Measurements from ENCODE around the gene TRPV5. TPM values are rescaled to one million over a fixed set of nuclear protein-coding genes. Genes with fewer than 3 reads are reported as not detected.

TRPV5 gene
- total and polyA plus RNA-seq, 2 of the 4 experiments (the other 2 are of a cell fraction) = not detected

DNA sequence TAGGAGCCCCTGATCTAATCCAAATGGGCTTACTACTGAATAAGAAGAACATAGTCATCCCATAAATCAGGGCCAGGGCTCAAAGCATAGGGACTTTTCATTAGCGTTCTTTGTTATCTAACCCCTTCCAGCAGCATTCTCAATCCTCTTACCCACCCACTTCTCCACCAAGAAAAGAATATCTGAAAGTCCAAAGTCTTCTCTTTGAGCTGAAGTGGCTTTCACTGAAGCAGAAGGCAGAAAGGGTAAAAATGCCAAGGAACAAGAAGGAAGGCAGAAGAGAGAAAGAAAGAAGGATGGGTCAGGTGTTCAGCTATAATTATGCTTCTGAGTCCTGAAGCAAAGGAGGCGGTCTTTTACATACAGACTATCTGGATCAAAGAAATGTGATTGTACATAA lies 10.2 kb downstream of the TRPV5 start:
- Histone ChIP-seq H3K4ac (ENCODE audit: low read depth, low read length) (no peak overlapping the region), H2AK9ac (replicated peaks; ENCODE audit: low read depth, low read length, poor library complexity) (no peak overlapping the region), H4K5ac (ENCODE audit: low read depth, low read length) (no peak overlapping the region), H4K20me1 (ENCODE audit: insufficient read depth, low read length) (no peaks in the 10 kb centered on the region), H3K27me3 (ENCODE audit: control insufficient read depth, insufficient read depth, low read length) (no peaks in the 10 kb centered on the region), H3K36me3 (ENCODE audit: control insufficient read depth, insufficient read depth, low read length) (no peaks in the 10 kb centered on the region), H3K4me3 (ENCODE audit: insufficient read depth, low read depth, low read length) (no peak overlapping the region), H3K18ac (ENCODE audit: low read depth, low read length) (no peak overlapping the region), H3K23ac (ENCODE audit: low read depth, low read length) (no peak overlapping the region), H2AFZ (replicated peaks; ENCODE audit: low read length, poor library complexity) (no peak overlapping the region), H3K4me2 (ENCODE audit: low read depth, low read length) (no peak overlapping the region), H4K8ac (ENCODE audit: low read depth in 2 of 2, low read length in 2 of 2) (no peak overlapping the region), H3K9me1 (ENCODE audit: insufficient read depth, low read length) (no peaks in the 10 kb centered on the region), H2AK5ac (ENCODE audit: low read depth, low read length) (no peak overlapping the region), H3K79me1 (ENCODE audit: low read depth in 1 of 2, low read length in 2 of 2) (no peaks in the 10 kb centered on the region), H3K27ac (ENCODE audit: insufficient read depth, low read length) (no peak overlapping the region), H4K91ac (ENCODE audit: insufficient read depth, low read depth, low read length) (no peak overlapping the region), H3K56ac (ENCODE audit: extremely low read depth, insufficient read depth, low read length) (no peak overlapping the region), H3K9ac (ENCODE audit: low read depth, low read length) (no peak overlapping the region), H3K4me1 (ENCODE audit: control insufficient read depth, insufficient read depth, low read length) (no peaks in the 10 kb centered on the region), H2BK20ac (ENCODE audit: low read depth, low read length) (no peak overlapping the region), H2BK15ac (ENCODE audit: low read depth, low read length) (no peak overlapping the region), H3K14ac (replicated peaks; ENCODE audit: low read depth, low read length) (no peak overlapping the region), H3K9me3 (ENCODE audit: control insufficient read depth, insufficient read depth, low read length) (peaks cover 1% of the 10 kb centered on the region; the same call in 1 of the 2 replicates), H2BK5ac (ENCODE audit: low read depth, low read length, poor library complexity, severe bottlenecking) (no peak overlapping the region), H2BK120ac (ENCODE audit: low read depth, low read length) (no peak overlapping the region)
- TF ChIP-seq, protein P1, sequence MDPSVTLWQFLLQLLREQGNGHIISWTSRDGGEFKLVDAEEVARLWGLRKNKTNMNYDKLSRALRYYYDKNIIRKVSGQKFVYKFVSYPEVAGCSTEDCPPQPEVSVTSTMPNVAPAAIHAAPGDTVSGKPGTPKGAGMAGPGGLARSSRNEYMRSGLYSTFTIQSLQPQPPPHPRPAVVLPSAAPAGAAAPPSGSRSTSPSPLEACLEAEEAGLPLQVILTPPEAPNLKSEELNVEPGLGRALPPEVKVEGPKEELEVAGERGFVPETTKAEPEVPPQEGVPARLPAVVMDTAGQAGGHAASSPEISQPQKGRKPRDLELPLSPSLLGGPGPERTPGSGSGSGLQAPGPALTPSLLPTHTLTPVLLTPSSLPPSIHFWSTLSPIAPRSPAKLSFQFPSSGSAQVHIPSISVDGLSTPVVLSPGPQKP (IDR thresholded peaks at IDR 0.05; ENCODE audit: borderline replicate concordance, low read depth, low read length) = no peak
- no peak for TF ChIP-seq MAFK (IDR thresholded peaks at IDR 0.05; ENCODE audit: low read depth, low read length)
- no peak for TF ChIP-seq RFX5 (IDR thresholded peaks at IDR 0.05; ENCODE audit: low read depth, low read length)
- TF ChIP-seq, protein P2, sequence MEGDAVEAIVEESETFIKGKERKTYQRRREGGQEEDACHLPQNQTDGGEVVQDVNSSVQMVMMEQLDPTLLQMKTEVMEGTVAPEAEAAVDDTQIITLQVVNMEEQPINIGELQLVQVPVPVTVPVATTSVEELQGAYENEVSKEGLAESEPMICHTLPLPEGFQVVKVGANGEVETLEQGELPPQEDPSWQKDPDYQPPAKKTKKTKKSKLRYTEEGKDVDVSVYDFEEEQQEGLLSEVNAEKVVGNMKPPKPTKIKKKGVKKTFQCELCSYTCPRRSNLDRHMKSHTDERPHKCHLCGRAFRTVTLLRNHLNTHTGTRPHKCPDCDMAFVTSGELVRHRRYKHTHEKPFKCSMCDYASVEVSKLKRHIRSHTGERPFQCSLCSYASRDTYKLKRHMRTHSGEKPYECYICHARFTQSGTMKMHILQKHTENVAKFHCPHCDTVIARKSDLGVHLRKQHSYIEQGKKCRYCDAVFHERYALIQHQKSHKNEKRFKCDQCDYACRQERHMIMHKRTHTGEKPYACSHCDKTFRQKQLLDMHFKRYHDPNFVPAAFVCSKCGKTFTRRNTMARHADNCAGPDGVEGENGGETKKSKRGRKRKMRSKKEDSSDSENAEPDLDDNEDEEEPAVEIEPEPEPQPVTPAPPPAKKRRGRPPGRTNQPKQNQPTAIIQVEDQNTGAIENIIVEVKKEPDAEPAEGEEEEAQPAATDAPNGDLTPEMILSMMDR (conservative IDR thresholded peaks at IDR 0.05; ENCODE audit: low read depth, low read length) = no peak
- no peak for TF ChIP-seq RAD21 (IDR thresholded peaks at IDR 0.05; ENCODE audit: low read length)
- no peak for TF ChIP-seq FOS (IDR thresholded peaks at IDR 0.05; ENCODE audit: low read depth, low read length)
- TF ChIP-seq CEBPB (IDR thresholded peaks at IDR 0.05; ENCODE audit: low read depth, low read length) = no peak
- no peak for TF ChIP-seq NFE2L2 (IDR thresholded peaks at IDR 0.05; ENCODE audit: low read depth, low read length)
- TF ChIP-seq RCOR1 (IDR thresholded peaks at IDR 0.05; ENCODE audit: insufficient replicate concordance, low read length) = no peak
- no peak for TF ChIP-seq BHLHE40 (IDR thresholded peaks at IDR 0.05; ENCODE audit: low read depth, low read length)
- TF ChIP-seq MXI1 (IDR thresholded peaks at IDR 0.05; ENCODE audit: borderline replicate concordance, low read depth, low read length) = no peak
- no peak for TF ChIP-seq CHD1 (IDR thresholded peaks at IDR 0.05; ENCODE audit: low read depth, low read length)
- TF ChIP-seq SMC3 (IDR thresholded peaks at IDR 0.05; ENCODE audit: low read depth, low read length) = no peak
- TF ChIP-seq, protein P3, sequence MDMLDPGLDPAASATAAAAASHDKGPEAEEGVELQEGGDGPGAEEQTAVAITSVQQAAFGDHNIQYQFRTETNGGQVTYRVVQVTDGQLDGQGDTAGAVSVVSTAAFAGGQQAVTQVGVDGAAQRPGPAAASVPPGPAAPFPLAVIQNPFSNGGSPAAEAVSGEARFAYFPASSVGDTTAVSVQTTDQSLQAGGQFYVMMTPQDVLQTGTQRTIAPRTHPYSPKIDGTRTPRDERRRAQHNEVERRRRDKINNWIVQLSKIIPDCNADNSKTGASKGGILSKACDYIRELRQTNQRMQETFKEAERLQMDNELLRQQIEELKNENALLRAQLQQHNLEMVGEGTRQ (IDR thresholded peaks at IDR 0.05; ENCODE audit: low read depth, low read length) = no peak
- TF ChIP-seq MAZ (IDR thresholded peaks at IDR 0.05; ENCODE audit: borderline replicate concordance, low read depth, low read length) = no peak
- TF ChIP-seq POLR2A (IDR thresholded peaks at IDR 0.05; ENCODE audit: low read depth, low read length) = no peak
- POLR2A ChIA-PET (ENCODE audit: unreplicated experiment) = no interaction called here
- intact Hi-C loops (cut with micrococcal nuclease) (no loop called here), dilution Hi-C loops (cut with HindIII; ENCODE audit: low sequenced_read_pairs, unreplicated experiment) (no loop called here), in situ Hi-C loops (cut with MboI; ENCODE audit: low sequenced_read_pairs) (no loop called here)
- DNase-seq (no peak), ATAC-seq (ENCODE audit: low read depth) (no peak)
- BruUV-seq (replicated peaks) = no TSS peak
- CTCF ChIA-PET = no interaction called here
- WGBS, 2 experiments (ENCODE audit: extremely low coverage in 2 of 2, insufficient read length in 1 of 2) = no CpG with 5 or more reads among the region's 2 CpGs
